Tibial nerve (tissue), 4 donors: ENCODE data around the gene SPATA31C1.

Source experiments
- EP300 ChIP-seq, 2 donors: sonication (generic); formaldehyde crosslinking; IDR thresholded peaks; one replicate each; pipeline ENCODE4 v1.6.1; 2017; ENCODE audit warnings: antibody characterized with exemption in 2 of 2, mild to moderate bottlenecking in 1 of 2
- TF ChIP-seq, protein P1 (sequence below), 5 experiments: fragments of 200-600 bp in 3 of 5; fragments of 450-650 bp in 2 of 5; sonication (generic) in 3 of 5; IDR thresholded peaks; one replicate each; pipeline ENCODE4 v1.5.1; 2016 to 2019; ENCODE audit warnings: antibody characterized with exemption in 5 of 5, mild to moderate bottlenecking in 3 of 5, moderate library complexity in 2 of 5

DNA sequence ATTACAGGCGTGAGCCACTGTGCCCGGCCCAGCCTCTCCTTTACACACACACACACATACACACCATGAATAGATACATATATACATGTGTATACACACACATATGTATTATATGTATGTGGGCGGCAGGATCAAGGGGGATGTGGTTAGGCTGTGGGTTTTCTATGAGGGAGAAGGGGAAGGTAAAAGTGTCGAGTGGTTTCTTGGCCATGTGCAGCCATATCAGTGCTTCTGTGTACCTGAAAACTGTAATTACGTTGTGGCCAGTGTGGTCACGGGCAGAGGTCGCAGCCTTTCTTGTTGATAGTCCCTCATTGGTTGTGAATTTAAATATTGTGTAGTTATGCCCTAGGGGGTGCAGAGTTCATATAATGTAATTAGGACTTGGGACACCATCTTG, 40.1 kb downstream of the SPATA31C1 start:
- TF ChIP-seq, protein P1, sequence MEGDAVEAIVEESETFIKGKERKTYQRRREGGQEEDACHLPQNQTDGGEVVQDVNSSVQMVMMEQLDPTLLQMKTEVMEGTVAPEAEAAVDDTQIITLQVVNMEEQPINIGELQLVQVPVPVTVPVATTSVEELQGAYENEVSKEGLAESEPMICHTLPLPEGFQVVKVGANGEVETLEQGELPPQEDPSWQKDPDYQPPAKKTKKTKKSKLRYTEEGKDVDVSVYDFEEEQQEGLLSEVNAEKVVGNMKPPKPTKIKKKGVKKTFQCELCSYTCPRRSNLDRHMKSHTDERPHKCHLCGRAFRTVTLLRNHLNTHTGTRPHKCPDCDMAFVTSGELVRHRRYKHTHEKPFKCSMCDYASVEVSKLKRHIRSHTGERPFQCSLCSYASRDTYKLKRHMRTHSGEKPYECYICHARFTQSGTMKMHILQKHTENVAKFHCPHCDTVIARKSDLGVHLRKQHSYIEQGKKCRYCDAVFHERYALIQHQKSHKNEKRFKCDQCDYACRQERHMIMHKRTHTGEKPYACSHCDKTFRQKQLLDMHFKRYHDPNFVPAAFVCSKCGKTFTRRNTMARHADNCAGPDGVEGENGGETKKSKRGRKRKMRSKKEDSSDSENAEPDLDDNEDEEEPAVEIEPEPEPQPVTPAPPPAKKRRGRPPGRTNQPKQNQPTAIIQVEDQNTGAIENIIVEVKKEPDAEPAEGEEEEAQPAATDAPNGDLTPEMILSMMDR (IDR thresholded peaks at IDR 0.05): no peak
- TF ChIP-seq EP300 (IDR thresholded peaks at IDR 0.05): no peak
